Measurements from ENCODE around the gene ISCU.
"Not testable (repeated sequence)": the region's sequence is repeated elsewhere in the genome, so short reads cannot be mapped to it uniquely, and the experiment has no call there.

Gene ISCU

DNA sequence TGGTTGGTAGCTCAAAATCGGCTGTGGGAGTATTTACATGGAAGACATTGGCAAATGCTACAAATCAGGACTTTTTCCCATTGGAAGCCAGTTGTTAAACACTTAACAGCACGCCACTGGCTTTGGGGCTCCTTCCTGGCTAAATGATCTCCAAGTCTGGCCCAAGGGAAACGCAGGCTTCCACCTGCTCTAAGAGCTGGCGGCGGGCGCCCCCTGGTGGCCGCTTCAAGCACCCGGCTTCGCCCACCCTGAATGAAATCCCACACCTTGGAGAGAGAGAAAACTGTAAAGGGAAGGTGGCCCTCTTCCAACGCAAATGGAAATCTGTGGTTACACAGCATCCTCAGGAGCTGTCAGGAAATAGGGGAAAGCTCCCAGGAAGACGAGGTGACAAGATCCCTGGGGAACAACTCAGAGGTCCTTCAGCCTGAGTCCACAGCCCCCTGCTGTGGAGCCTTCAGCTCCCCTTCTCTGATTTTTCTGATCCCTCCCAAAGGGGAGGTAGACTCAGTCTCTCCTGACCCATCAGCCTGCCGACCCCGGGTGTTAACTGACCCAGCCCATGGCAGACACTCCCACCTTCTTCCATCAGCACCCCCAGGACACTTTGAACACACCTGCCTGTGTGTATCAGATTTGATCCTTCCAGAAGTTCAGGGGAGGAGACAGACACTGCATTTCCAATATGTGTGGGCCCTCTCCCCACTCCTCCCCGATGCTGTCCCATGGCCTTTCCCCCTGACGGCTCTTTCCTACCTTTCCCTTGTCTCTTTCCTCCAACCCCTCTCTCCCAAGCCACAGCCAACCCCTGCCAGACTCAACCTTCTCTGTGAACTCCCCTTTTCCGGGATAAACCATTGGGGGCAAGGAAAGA is 55.9 kb downstream of the ISCU start:
- peak; percentile 48 to 61 for DNase-seq (ENCODE audit: low read depth in 2 of 2)

DNA sequence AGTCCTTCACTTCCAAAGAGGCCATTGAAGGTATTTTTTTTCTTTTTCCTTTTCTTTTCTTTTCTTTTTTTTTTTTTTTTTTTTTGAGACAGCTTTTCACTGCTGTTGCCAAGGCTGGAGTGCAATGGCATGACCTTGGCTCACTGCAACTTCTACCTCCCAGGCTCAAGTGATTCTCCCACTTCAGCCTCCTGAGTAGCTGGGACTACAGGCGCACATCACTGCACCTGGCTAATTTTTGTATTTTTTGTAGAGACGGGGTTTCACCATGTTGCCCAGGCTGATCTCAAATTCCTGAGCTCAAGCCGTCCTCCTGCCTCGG is 56.5 kb downstream of the ISCU start:
- not testable (repeated sequence) for DNase-seq (ENCODE audit: low read depth in 2 of 2)

Measured in stimulated activated CD8-positive, alpha-beta memory T cell treated with anti-CD3 and anti-CD28 coated beads, Interleukin-2, amount 100 ng/mL, for 1 hour (primary cell).